GM12874 (cell line): ENCODE data around the gene NACC2.

Experiments
- TF ChIP-seq, protein P1 (sequence below): IDR thresholded peaks from 2 replicates; pipeline ENCODE4 v1.5.1; 2011; ENCODE audit warnings: low read depth, mild to moderate bottlenecking, control low read depth, low read length, moderate library complexity; ENCODE audit not compliant: insufficient read depth

NACC2 gene

DNA sequence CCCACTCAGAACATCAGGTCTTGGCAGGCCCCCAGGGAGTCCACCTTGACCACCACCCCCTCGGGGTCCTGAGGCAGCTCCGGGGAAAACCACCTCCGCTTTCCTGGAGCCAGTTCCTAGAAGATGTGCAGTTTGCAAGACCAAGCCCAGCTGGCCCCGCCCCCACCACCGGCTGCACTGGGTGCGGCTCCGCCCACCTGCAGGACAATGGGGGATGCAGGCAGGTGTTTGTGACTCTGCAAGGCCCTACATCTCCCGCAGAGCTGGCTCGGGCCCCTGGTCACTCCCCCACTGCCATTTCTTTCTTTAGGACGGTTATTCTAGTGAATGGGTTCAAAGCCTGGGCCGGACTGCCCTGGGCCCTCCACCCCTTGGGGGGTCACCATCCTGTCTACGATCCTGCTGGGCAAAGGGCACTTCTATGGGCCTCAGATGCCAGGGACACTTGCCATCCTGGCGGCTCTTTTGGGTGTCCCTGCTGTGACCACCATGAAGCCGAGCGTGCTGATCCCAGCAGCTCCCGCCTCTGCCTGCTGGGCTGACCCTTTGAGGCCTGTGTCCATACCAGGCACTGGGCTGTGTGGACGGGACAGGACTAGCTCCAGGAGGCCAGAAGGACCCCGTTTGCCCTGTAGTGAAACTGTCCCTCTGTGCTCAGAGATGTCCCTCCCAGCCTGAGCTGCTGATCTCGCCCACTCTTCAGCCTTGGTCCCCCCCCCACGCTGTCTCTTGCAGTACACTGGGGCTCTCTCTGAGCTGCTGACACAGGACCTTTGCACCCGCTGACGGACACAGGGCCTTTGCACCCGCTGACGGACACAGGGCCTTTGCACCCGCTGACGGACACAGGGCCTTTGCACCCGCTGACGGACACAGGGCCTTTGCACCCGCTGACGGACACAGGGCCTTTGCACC is 5.9 kb upstream of the NACC2 start:
- TF ChIP-seq, protein P1, sequence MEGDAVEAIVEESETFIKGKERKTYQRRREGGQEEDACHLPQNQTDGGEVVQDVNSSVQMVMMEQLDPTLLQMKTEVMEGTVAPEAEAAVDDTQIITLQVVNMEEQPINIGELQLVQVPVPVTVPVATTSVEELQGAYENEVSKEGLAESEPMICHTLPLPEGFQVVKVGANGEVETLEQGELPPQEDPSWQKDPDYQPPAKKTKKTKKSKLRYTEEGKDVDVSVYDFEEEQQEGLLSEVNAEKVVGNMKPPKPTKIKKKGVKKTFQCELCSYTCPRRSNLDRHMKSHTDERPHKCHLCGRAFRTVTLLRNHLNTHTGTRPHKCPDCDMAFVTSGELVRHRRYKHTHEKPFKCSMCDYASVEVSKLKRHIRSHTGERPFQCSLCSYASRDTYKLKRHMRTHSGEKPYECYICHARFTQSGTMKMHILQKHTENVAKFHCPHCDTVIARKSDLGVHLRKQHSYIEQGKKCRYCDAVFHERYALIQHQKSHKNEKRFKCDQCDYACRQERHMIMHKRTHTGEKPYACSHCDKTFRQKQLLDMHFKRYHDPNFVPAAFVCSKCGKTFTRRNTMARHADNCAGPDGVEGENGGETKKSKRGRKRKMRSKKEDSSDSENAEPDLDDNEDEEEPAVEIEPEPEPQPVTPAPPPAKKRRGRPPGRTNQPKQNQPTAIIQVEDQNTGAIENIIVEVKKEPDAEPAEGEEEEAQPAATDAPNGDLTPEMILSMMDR = no peak

DNA sequence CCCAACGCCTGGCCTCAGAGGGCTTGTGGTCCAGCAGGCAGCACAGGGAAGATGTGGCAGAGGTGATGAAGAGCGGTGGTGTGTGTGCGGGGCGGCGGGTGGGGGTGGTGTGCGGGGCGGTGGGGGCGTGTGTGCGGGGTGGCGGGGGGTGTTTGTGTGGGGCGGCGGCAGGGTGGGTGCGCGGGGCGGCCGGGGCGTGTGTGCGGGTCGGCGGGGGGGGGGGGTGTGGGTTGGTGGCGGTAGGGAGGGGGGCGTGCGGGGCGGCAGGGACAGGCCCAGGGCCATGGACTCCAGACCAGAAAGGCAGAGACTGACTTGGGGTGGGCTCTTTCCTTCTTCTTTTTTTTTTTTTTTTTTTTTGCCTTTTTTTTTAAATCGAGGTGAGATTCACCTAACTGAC is 4.5 kb upstream of the NACC2 start:
- TF ChIP-seq, protein P1 = no peak

DNA sequence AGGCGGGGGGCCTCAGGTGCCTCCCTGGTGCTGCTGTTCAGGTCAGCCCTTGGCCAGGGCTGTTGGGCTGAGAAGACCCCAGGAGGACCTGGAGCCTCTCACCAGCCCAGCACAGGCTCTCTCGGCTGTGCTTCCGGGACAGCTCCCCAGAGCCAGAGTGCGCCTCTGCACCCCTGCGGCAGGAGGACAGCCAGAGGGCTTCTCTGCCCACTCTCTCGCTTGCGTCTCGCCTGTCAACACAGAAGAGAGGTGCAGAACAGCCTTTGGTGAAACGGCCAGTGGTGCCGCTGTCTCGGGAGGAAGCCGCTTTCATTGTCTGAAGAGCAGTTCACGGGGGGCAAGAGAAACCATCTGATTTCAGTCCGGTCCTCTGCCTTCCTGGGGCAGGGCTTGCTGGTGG is 3.8 kb upstream of the NACC2 start:
- TF ChIP-seq, protein P1 = no peak

DNA sequence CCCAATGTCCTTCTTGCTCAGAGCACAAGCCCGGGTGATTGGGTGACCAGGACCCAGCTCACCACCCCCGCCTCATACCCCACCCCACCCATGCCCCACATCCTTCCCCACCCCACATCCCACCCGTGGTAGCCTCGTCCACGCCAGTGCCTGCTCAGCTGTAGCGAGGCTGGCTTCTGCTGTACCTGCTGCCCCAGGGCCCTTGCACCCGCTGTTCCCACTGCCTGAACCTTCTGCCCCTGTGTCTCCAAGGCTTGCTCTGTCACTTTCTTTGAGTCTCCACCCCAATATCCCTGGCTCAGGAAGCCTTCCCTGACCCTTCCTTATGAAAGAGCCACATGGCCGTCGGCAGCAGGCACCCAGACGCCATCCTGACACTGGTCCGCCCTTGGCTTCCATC is 3.1 kb upstream of the NACC2 start:
- TF ChIP-seq, protein P1 = no peak

DNA sequence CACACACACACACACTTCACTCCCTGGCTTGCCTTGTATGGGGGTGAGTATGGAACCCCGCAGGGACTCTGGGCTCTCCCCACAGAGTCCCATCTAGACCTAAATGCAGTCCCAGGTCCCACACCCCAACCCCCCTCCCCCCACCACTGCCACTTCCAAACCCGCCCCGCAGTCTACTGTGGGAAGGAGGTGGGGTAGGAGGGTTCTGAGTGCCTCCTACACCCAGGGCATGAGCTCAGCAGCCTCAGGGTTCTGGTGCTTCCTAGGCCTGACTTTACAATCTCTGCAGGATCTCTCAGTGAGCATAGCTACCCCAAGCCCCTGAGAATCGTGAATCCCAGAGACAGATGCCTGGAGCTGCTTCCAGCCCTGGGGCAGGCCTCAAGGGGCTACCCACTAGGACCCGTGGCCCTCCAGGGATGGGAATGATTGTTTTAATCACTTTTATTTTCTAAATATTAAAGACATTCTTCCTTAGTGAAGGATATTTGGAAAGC is 1.5 kb upstream of the NACC2 start:
- TF ChIP-seq, protein P1 = no peak

DNA sequence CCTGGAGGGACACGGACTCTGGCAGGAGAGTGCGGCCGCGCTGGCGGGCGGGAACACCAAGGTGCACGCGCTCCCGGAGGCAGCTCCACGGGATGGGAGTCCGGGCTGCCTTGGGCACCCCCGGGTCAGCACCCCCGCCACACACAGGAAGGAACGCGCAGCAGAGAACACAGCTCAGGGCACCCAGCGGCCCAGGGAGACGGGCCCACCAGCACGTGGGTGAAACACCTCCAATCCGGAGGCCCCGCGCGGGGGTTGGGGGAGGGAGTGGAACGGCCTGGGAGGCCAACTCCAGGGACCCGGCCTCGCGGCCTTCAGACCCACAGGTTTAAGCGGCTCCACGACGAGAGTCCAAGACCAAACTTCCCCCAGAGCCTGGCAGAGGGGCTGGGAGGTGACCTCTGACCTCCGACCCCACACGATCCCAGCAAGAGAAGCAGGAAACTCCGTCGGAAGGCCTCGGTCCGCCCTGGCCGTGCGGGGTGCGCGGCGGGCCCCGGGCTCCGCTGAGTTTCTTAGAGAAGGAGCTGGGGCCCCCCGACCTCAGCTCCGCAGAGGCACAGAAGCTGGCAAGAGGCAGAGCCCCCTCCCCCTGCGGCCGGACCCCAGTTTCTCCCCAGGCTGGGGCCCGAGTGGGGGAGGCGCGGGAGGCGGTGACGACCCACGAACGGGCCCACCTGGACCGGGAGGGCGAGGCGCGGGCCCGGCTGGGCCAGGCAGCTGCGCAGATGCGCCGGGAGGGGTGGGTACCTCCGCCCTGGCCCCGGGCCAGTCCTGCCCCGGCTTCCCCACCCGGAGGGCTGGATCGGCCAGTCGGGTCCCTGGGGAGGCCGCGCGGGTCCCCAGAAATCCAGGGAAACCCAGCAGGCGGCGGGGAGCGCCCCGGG is 851 bp downstream of the NACC2 start:
- TF ChIP-seq, protein P1 = no peak

DNA sequence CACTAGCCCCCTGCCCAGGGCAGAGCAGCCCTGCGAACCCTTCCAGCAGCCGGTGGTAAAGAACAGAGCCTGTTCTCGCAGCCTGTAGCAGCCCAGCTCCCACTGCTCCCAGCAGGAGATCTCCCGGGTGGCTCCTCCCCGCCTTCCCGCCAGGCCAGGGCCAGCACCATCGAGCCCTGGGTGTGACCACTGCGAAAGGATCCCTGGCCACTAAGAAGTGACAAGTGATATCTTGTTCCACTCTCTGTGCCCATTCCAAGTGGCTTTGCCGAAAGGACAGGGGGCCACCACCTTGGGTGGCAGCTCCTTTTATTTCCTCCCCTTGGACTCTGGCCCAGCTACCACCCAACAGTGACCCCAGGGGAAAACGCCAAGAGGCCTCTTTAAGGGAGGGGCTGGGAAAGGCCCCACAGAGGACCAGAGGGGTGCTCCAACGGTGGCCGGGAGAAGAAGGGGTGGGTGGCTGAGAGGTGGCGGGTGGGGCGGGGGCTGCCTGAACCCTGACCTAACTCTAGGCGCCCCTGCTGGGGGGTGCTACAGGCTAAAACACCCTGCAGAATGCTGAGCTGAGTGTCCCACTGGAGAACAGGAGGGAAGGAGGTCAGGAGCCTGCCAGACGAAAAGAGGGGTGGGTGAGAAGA is 1.6 kb downstream of the NACC2 start:
- TF ChIP-seq, protein P1 = no peak
